ENCODE results near the gene LSM14B. TPM values are rescaled to one million over a fixed set of nuclear protein-coding genes. Genes with fewer than 3 reads are reported as not detected.

LSM14B gene
- total RNA-seq, 4 donors from 2014 or later, result 32.4 to 45.7 (median 37.0) TPM

- Histone ChIP-seq H3K27ac (no peak overlapping the region), H3K4me1 (no peaks in the 10 kb centered on the region), H3K36me3 (no peaks in the 10 kb centered on the region), H3K4me3 (no peak overlapping the region), H3K9me3 (peaks cover 22% of the 10 kb centered on the region), H3K27me3 (peaks cover 26% of the 10 kb centered on the region)
- no peak for DNase-seq (ENCODE audit: low spot score in 2 of 2)
- TF ChIP-seq CTCF (IDR thresholded peaks at IDR 0.05) (no peak), POLR2A (IDR thresholded peaks at IDR 0.05) (no peak), EP300 (IDR thresholded peaks at IDR 0.05) (no peak), POLR2AphosphoS5 (IDR thresholded peaks at IDR 0.05) (no peak)
- 31% methylated on average over 6 of the region's 15 CpGs for WGBS
These were observed 18.0 kb upstream of the LSM14B start for GRCh38 chr20:62104234-62104789.

DNA sequence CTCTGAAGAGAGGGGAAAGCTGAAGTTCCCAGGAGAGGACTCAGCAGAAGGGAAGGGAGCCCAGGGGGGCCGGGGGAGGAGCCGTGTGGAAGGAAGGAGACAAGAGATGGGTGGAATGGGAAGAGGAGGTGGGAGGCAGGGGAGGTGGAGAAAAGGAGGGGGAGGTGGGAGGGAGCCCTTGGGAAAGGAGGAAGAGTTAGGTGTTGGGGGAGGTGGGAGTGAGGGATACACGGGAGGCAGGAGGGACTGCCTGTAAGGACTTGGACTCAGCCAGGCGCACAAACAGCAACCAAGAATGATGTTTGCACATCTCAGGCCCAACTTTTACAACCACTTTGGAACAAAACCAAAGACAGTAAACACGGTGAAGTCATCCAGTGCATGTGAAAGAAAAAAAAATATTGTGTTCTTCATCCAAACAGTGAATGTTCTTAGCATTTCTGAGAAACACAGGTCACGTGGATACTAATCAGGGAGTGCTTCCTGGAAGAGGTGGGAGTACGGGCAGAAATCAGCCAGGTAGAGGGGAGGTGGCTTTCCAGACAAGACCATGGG is 17.4 kb upstream of the LSM14B start:
- TF ChIP-seq POLR2AphosphoS5 (IDR thresholded peaks at IDR 0.05), result no peak
- no peak for TF ChIP-seq CTCF (IDR thresholded peaks at IDR 0.05)
- no peak for TF ChIP-seq POLR2A (IDR thresholded peaks at IDR 0.05)
- TF ChIP-seq EP300 (IDR thresholded peaks at IDR 0.05), result no peak
- Histone ChIP-seq H3K27ac (no peak overlapping the region), H3K36me3 (no peaks in the 10 kb centered on the region), H3K9me3 (peaks cover 25% of the 10 kb centered on the region), H3K27me3 (peaks cover 25% of the 10 kb centered on the region), H3K4me1 (no peaks in the 10 kb centered on the region), H3K4me3 (no peak overlapping the region)
- no peak for DNase-seq (ENCODE audit: low spot score in 2 of 2)
- WGBS, result 25% methylated on average over 7 of the region's 7 CpGs

- peaks cover 29% of the 10 kb centered on the region for H3K9me3 ChIP-seq
- H3K27me3 ChIP-seq, result peaks cover 20% of the 10 kb centered on the region
- no peak for TF ChIP-seq POLR2A (IDR thresholded peaks at IDR 0.05)
- TF ChIP-seq POLR2AphosphoS5 (IDR thresholded peaks at IDR 0.05), result no peak
- no peak for TF ChIP-seq EP300 (IDR thresholded peaks at IDR 0.05)
- TF ChIP-seq CTCF (IDR thresholded peaks at IDR 0.05), result no peak
- DNase-seq (ENCODE audit: low spot score in 2 of 2), result no peak
- no peaks in the 10 kb centered on the region for H3K36me3 ChIP-seq
- no peaks in the 10 kb centered on the region for H3K4me1 ChIP-seq
- no peak overlapping the region for H3K27ac ChIP-seq
- no peak overlapping the region for H3K4me3 ChIP-seq
- WGBS, result 88% methylated on average over 5 of the region's 5 CpGs
These were observed 16.7 kb upstream of the LSM14B start for GRCh38 chr20:62105592-62105991.

GRCh38 chr20:62111148-62111547 is 11.1 kb upstream of the LSM14B start:
- H3K27me3 ChIP-seq, result peaks cover 29% of the 10 kb centered on the region
- H3K4me3 ChIP-seq, result no peak overlapping the region
- no peak overlapping the region for H3K27ac ChIP-seq
- no peak for DNase-seq (ENCODE audit: low spot score in 2 of 2)
- H3K9me3 ChIP-seq, result peaks cover 32% of the 10 kb centered on the region
- H3K36me3 ChIP-seq, result no peaks in the 10 kb centered on the region
- no peaks in the 10 kb centered on the region for H3K4me1 ChIP-seq
- WGBS, result 98% methylated on average over 6 of the region's 6 CpGs
- TF ChIP-seq CTCF (IDR thresholded peaks at IDR 0.05), result no peak
- TF ChIP-seq EP300 (IDR thresholded peaks at IDR 0.05), result no peak
- TF ChIP-seq POLR2AphosphoS5 (IDR thresholded peaks at IDR 0.05), result no peak
- TF ChIP-seq POLR2A (IDR thresholded peaks at IDR 0.05), result no peak

DNA sequence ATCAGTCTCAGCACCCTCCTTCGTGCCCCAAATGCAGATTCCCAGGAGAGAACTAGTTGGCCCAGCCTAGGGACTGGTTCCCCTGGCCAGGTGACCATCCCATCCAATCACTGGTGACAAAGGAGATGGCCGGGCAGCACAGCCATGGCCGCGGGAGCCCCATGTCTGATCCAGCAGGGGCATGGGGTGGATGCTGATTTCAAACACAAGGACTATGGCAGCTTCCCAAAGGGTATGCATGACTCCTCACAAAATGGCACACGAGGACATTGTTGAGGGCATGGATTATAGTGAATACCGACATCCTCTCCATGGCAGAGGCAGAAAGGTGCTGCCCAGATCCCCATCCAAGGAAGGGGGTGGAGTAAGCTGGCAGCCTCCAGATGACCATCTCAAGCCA is 9.9 kb upstream of the LSM14B start:
- Histone ChIP-seq H3K4me3 (no peak overlapping the region), H3K27ac (no peak overlapping the region), H3K9me3 (peaks cover 30% of the 10 kb centered on the region), H3K27me3 (peaks cover 38% of the 10 kb centered on the region), H3K36me3 (no peaks in the 10 kb centered on the region), H3K4me1 (no peaks in the 10 kb centered on the region)
- 83% methylated on average over 3 of the region's 6 CpGs for WGBS
- TF ChIP-seq POLR2AphosphoS5 (IDR thresholded peaks at IDR 0.05) (no peak), CTCF (IDR thresholded peaks at IDR 0.05) (no peak), EP300 (IDR thresholded peaks at IDR 0.05) (no peak), POLR2A (IDR thresholded peaks at IDR 0.05) (no peak)
- DNase-seq (ENCODE audit: low spot score in 2 of 2), result no peak

All from suprapubic skin (tissue), 4 donors.